ENCODE results near the gene TMEM132D.

DNA sequence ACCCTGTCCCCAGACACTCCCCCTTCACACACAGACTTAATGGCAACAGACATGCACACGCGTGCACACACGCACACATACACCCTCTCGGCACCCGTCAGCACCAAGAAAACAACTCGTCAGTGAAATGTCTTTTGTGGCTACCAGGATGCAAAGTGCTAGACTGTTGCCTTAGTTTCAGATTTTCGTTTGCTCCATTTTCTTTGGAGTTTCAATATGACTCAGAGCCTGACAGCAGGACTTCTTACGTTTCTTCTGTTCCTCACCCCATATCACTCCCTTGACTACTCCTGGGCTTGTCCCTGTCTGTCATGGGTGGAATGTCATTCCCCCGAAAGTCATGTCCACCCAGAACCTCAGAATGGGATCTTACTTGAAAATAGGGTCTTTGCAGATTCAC is 867.7 kb downstream of the TMEM132D start:
- TF ChIP-seq, protein P1, sequence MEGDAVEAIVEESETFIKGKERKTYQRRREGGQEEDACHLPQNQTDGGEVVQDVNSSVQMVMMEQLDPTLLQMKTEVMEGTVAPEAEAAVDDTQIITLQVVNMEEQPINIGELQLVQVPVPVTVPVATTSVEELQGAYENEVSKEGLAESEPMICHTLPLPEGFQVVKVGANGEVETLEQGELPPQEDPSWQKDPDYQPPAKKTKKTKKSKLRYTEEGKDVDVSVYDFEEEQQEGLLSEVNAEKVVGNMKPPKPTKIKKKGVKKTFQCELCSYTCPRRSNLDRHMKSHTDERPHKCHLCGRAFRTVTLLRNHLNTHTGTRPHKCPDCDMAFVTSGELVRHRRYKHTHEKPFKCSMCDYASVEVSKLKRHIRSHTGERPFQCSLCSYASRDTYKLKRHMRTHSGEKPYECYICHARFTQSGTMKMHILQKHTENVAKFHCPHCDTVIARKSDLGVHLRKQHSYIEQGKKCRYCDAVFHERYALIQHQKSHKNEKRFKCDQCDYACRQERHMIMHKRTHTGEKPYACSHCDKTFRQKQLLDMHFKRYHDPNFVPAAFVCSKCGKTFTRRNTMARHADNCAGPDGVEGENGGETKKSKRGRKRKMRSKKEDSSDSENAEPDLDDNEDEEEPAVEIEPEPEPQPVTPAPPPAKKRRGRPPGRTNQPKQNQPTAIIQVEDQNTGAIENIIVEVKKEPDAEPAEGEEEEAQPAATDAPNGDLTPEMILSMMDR (IDR thresholded peaks at IDR 0.05): no peak
- TF ChIP-seq POLR2A (IDR thresholded peaks at IDR 0.05): no peak
